Liver (tissue), 3 donors: ENCODE results near the gene IGF2BP2.

Experiments
- CTCF ChIP-seq: fragments of 150-350 bp; IDR thresholded peaks from 2 replicates; pipeline ENCODE4 v1.5.1; 2017; ENCODE audit warnings: improper control_type of control experiment, low read depth, low read length; ENCODE audit not compliant: missing input control
- JUND ChIP-seq, 2 donors: IDR thresholded peaks; 2 replicates each; pipeline ENCODE4 v1.6.1; 2016; ENCODE audit warnings: antibody characterized with exemption in 2 of 2
- RXRA ChIP-seq, 2 donors: IDR thresholded peaks; 2 replicates each; pipeline ENCODE4 v1.6.1; 2017 to 2018; ENCODE audit warnings: antibody characterized with exemption in 2 of 2, mild to moderate bottlenecking in 1 of 2
- YY1 ChIP-seq: IDR thresholded peaks from 2 replicates; pipeline ENCODE4 v1.6.1; 2016; ENCODE audit warnings: antibody characterized with exemption, mild to moderate bottlenecking
- donor health status: healthy.
- donor health status: healthy.

GRCh38 chr3:185862920-185863319 is 38.1 kb upstream of the IGF2BP2 start:
- no peak for TF ChIP-seq CTCF
- TF ChIP-seq JUND (IDR thresholded peaks at IDR 0.05) = no peak
- TF ChIP-seq RXRA (IDR thresholded peaks at IDR 0.05) = no peak
- TF ChIP-seq YY1 = no peak
